ENCODE results near the gene LTBP1. TPM values are rescaled to one million over a fixed set of nuclear protein-coding genes. Genes with fewer than 3 reads are reported as not detected.

LTBP1 gene
- total RNA-seq, 1 experiment from 2014 or later: 10.3 TPM

DNA sequence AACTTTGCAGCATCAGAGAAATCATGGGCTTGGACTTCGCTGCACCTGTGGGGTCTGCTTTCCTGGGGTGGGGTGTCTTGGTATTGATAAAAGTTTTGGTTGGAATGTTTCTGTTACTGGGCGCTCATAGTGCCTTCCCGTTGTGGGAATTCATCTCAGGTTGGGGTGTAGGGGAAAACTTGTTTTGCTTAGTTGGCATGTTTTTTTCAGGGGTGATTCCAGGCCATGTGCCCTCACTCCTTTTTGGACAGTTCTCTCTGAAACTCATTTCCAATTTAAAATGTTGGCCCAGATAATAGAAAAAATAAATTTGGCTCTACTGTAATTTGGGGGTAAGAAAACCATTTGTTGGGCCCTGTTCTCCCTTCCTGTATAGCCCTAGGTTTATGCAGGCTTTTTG, 1.5 kb downstream of the LTBP1 start:
- BruUV-seq (replicated peaks): no TSS peak
- Histone ChIP-seq H3K4me3 (peak overlapping the region; percentile 77), H3K9me2 (ENCODE audit: insufficient read depth) (no peaks in the 10 kb centered on the region), H2AFZ (peak overlapping the region; percentile 96), H3K27me3 (ENCODE audit: insufficient read depth, low read depth) (no peaks in the 10 kb centered on the region), H3K36me3 (ENCODE audit: low read depth) (no peaks in the 10 kb centered on the region), H4K20me1 (ENCODE audit: insufficient read depth) (no peaks in the 10 kb centered on the region), H3K4me1 (replicated peaks; ENCODE audit: insufficient read depth) (peaks cover 7% of the 10 kb centered on the region), H3K4me2 (peak overlapping the region; percentile 95), H3F3A (ENCODE audit: insufficient read depth, low read depth) (no peaks in the 10 kb centered on the region), H3K27ac (no peak overlapping the region), H3K79me2 (ENCODE audit: low read depth) (no peaks in the 10 kb centered on the region), H3K9me3 (ENCODE audit: insufficient read depth, low read depth) (no peaks in the 10 kb centered on the region)
- no peak for TF ChIP-seq EZH2 (IDR thresholded peaks at IDR 0.05; ENCODE audit: low read depth)
- TF ChIP-seq, protein P1, sequence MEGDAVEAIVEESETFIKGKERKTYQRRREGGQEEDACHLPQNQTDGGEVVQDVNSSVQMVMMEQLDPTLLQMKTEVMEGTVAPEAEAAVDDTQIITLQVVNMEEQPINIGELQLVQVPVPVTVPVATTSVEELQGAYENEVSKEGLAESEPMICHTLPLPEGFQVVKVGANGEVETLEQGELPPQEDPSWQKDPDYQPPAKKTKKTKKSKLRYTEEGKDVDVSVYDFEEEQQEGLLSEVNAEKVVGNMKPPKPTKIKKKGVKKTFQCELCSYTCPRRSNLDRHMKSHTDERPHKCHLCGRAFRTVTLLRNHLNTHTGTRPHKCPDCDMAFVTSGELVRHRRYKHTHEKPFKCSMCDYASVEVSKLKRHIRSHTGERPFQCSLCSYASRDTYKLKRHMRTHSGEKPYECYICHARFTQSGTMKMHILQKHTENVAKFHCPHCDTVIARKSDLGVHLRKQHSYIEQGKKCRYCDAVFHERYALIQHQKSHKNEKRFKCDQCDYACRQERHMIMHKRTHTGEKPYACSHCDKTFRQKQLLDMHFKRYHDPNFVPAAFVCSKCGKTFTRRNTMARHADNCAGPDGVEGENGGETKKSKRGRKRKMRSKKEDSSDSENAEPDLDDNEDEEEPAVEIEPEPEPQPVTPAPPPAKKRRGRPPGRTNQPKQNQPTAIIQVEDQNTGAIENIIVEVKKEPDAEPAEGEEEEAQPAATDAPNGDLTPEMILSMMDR (conservative IDR thresholded peaks at IDR 0.05): no peak
- ChIA-PET CTCF (no interaction called here), POLR2A (ENCODE audit: unreplicated experiment) (no interaction called here)
- intact Hi-C loops (cut with micrococcal nuclease; ENCODE audit: unreplicated experiment): loop anchor here (10.0 kb wide), 2 partner anchors 143 to 637 kb away; no protein-coding TSS in a partner anchor
- DNase-seq: no peak

DNA sequence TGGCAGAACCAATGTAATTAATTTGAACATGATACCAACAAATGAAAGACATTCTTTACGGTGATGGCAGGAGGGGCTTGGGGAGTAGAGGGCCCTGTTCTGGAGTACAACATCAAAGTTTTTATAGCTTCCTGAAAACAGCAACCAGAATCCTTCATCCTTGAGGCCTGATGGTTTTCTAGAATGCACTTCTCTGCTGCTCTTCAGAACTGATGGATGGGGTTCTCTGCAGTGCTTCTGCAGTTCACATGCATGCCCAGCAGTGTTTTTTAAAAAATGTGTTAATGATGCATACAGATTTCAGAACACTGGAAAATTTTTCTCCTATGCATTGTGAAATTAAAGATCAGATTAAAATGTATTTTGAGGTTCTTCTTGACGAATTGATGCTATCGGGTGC, 2.5 kb downstream of the LTBP1 start:
- Histone ChIP-seq H3K4me3 (no peak overlapping the region), H4K20me1 (ENCODE audit: insufficient read depth) (no peaks in the 10 kb centered on the region), H3K9me3 (ENCODE audit: insufficient read depth, low read depth) (no peaks in the 10 kb centered on the region), H3K27ac (no peak overlapping the region), H3K36me3 (ENCODE audit: low read depth) (no peaks in the 10 kb centered on the region), H3K4me2 (no peak overlapping the region), H3K4me1 (replicated peaks; ENCODE audit: insufficient read depth) (peaks cover 7% of the 10 kb centered on the region), H3K9me2 (ENCODE audit: insufficient read depth) (no peaks in the 10 kb centered on the region), H3F3A (ENCODE audit: insufficient read depth, low read depth) (no peaks in the 10 kb centered on the region), H3K27me3 (ENCODE audit: insufficient read depth, low read depth) (no peaks in the 10 kb centered on the region), H2AFZ (no peak overlapping the region), H3K79me2 (ENCODE audit: low read depth) (no peaks in the 10 kb centered on the region)
- no peak for DNase-seq
- no TSS peak for BruUV-seq (replicated peaks)
- intact Hi-C loops (cut with micrococcal nuclease; ENCODE audit: unreplicated experiment): loop anchor here (10.0 kb wide), 2 partner anchors 144 to 636 kb away; no protein-coding TSS in a partner anchor
- ChIA-PET CTCF (no interaction called here), POLR2A (ENCODE audit: unreplicated experiment) (no interaction called here)
- no peak for TF ChIP-seq EZH2 (IDR thresholded peaks at IDR 0.05; ENCODE audit: low read depth)
- TF ChIP-seq, protein P1 (conservative IDR thresholded peaks at IDR 0.05): no peak

DNA sequence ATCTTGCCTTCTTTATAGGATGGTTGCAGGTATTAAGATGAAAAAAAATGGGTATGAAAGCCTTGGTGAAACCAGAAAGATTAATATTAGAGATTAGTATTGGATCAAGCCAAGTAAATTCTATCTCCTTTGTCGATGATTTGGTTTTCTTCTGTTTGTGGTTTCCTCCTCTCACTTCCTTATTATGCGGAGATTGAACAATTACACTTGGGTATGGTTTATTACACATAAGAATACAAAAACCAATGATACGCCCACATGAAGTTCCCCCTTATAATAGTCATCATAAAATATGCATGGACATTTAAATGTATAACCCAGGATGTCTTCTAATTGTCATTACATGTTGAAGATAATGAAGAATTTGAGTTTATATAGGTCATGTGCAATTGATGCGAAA, 4.9 kb downstream of the LTBP1 start:
- H3F3A ChIP-seq (ENCODE audit: insufficient read depth, low read depth): no peaks in the 10 kb centered on the region
- BruUV-seq (replicated peaks): no TSS peak
- ChIA-PET POLR2A (ENCODE audit: unreplicated experiment) (no interaction called here), CTCF (no interaction called here)
- peak in 1 of 2 experiments; percentile 18 for DNase-seq
- H2AFZ ChIP-seq: no peak overlapping the region
- no peaks in the 10 kb centered on the region for H3K9me3 ChIP-seq (ENCODE audit: insufficient read depth, low read depth)
- H4K20me1 ChIP-seq (ENCODE audit: insufficient read depth): no peaks in the 10 kb centered on the region
- TF ChIP-seq, protein P1 (conservative IDR thresholded peaks at IDR 0.05): no peak
- no peak for TF ChIP-seq EZH2 (IDR thresholded peaks at IDR 0.05; ENCODE audit: low read depth)
- H3K4me3 ChIP-seq: no peak overlapping the region
- intact Hi-C loops (cut with micrococcal nuclease; ENCODE audit: unreplicated experiment): no loop called here
- no peak overlapping the region for H3K27ac ChIP-seq
- H3K79me2 ChIP-seq (ENCODE audit: low read depth): no peaks in the 10 kb centered on the region
- H3K27me3 ChIP-seq (ENCODE audit: insufficient read depth, low read depth): no peaks in the 10 kb centered on the region
- H3K9me2 ChIP-seq (ENCODE audit: insufficient read depth): no peaks in the 10 kb centered on the region
- H3K36me3 ChIP-seq (ENCODE audit: low read depth): no peaks in the 10 kb centered on the region
- peaks cover 7% of the 10 kb centered on the region for H3K4me1 ChIP-seq (replicated peaks; ENCODE audit: insufficient read depth)
- H3K4me2 ChIP-seq: no peak overlapping the region
